KG1 (cell line): ENCODE results near the gene AHDC1.
A peak's percentile ranks its signal among the peaks of the same experiment; 100 is the strongest.
"Not testable (repeated sequence)": the region's sequence is repeated elsewhere in the genome, so short reads cannot be mapped to it uniquely, and the experiment has no call there.

ENCODE experiments used
- DNase-seq: peaks from one replicate; lab custom pipeline; 2025; lab: John Stamatoyannopoulos, UW

Gene AHDC1, protein sequence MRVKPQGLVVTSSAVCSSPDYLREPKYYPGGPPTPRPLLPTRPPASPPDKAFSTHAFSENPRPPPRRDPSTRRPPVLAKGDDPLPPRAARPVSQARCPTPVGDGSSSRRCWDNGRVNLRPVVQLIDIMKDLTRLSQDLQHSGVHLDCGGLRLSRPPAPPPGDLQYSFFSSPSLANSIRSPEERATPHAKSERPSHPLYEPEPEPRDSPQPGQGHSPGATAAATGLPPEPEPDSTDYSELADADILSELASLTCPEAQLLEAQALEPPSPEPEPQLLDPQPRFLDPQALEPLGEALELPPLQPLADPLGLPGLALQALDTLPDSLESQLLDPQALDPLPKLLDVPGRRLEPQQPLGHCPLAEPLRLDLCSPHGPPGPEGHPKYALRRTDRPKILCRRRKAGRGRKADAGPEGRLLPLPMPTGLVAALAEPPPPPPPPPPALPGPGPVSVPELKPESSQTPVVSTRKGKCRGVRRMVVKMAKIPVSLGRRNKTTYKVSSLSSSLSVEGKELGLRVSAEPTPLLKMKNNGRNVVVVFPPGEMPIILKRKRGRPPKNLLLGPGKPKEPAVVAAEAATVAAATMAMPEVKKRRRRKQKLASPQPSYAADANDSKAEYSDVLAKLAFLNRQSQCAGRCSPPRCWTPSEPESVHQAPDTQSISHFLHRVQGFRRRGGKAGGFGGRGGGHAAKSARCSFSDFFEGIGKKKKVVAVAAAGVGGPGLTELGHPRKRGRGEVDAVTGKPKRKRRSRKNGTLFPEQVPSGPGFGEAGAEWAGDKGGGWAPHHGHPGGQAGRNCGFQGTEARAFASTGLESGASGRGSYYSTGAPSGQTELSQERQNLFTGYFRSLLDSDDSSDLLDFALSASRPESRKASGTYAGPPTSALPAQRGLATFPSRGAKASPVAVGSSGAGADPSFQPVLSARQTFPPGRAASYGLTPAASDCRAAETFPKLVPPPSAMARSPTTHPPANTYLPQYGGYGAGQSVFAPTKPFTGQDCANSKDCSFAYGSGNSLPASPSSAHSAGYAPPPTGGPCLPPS (N-terminal part only)

DNA sequence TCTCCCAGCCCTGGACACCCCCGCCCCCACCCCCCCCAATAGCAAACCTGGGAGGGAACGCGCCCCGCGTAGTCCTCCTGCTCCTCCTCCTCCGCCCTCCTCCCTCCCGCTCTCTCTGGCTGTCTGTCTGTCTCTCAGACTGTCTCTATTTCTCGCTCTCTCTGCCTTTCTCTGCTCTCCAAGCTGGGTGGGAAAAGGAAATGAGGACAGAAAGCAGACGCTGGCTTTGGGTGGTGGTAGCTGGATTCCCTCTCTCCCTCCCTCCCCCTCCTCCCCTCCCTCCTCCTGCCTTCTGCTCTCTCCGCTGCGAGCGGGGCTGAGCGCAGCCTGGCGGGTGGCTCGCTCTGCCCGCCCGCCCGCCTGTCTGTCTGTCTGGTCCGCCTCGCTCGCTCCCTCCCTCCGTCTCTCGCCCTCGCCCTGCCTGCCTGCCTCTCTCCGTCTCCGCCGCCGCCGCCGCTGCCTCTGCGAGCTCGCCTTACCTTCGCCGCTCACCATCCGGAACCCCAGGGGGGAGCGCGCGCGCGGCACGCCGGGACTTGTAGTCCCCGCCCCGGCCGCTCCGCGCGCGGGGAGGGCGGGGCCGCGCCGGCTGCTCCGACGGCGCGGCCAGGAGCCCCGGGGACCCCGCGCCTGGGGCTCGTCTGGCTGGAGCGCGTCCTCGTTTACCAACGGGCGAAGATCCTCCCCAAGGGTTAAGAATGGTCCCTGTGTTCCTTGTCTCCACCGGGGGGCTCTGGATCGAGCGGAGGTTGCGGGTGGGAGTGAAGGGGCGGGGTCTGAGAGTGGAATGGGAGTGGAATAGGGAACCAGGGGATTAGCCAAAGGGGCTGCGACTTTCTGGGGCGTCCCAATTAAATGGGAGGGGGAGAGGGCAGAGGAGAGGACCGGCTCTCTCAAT is at the start of gene AHDC1:
Gene AHDC1 (minus strand): TSS at position 464 of the 898 bp plus-strand sequence. CDS start 52,029 bp downstream, outside the sequence.
- DNase-seq = peak; percentile 58

- no peak for DNase-seq
These were observed 48.3 kb upstream of the AHDC1 start for GRCh38 chr1:27652111-27652864.

DNA sequence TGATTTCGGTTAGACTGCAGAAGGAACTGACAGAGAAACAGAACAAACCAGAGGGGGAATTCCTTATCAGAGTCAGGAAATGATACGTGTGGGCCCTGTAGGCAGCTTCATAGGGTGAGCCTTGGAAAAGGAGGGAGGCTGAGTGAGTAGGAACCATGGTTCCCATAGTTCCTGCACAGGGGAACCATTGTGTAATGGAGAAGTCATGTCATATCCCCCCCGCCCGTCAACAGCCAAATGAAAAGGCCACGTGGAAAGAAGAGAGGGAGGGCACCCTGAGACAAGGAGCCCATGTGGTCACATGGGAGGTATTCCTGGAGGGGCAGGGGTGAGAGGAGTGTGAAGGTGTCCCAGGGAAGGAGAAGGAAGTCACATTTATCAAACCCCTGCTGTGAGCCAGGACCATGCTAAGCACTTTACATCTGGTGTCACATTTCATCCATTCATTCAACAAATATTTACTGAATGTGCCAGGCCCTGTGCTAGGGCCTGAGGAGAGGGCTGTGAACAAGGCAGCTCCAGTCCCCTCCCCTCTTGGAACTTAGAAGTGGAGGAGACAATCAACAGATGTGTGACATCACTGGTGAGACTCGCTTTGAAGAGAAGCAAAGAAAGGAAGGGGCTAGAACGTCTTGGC is 46.7 kb upstream of the AHDC1 start:
- DNase-seq = no peak

- DNase-seq = no peak
These were observed 46.2 kb upstream of the AHDC1 start for GRCh38 chr1:27650171-27650538.

GRCh38 chr1:27649306-27649635 is 45.3 kb upstream of the AHDC1 start:
- no peak for DNase-seq

DNA sequence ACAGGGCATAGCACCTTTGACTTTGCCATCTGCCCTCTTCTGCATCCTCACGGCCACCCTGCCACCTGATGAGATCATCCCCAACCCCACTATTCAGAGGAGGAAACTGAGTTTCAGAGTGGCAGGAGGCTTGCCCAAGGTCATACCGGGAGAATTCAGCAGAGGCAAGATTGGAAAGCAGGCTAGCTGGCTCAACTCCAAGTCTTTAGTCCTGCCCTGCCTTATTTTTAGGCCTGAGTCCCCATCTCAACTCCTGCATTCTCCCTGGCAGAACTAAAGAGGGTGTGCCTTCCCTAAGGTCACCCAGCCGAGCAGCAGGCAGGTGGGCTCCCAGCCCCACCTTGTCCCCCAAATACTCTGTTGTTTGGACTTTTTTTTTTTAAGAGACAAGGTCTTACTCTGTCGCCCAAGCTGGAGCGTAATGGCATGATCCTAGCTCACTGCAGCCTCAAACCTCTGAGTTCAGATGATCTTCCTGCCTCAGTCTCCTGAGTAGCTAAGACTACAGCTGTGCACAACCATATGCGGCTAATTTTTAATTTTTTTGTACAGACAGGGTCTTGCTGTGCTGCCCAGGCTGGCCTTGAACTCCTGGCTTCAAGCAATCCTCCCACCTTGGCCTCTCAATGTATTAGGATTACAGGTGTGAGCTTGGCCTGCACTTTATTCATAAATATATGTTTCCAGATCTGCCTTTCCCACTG is 44.8 kb upstream of the AHDC1 start:
- DNase-seq = no peak

GRCh38 chr1:27647328-27647727 is 43.4 kb upstream of the AHDC1 start:
- no peak for DNase-seq

- DNase-seq = no peak
These were observed 42.7 kb upstream of the AHDC1 start for GRCh38 chr1:27646676-27647075.

DNA sequence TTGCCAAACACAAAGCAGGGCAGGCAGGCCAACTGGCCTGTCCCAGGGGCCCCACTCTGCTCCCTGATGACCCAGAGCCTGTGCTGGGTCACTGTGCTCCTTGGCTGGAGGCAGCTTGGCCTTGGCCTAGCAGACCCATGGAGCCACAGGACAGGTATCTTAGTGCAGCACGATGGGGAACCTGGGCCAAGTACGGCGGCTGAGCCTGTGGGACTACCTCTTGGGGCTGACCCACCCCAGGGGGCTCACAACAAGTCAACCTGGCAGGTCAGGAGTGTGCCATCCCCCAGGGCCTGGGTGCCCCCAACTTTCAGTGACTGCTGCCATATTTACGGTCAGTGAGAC is 41.1 kb upstream of the AHDC1 start:
- DNase-seq = no peak

DNA sequence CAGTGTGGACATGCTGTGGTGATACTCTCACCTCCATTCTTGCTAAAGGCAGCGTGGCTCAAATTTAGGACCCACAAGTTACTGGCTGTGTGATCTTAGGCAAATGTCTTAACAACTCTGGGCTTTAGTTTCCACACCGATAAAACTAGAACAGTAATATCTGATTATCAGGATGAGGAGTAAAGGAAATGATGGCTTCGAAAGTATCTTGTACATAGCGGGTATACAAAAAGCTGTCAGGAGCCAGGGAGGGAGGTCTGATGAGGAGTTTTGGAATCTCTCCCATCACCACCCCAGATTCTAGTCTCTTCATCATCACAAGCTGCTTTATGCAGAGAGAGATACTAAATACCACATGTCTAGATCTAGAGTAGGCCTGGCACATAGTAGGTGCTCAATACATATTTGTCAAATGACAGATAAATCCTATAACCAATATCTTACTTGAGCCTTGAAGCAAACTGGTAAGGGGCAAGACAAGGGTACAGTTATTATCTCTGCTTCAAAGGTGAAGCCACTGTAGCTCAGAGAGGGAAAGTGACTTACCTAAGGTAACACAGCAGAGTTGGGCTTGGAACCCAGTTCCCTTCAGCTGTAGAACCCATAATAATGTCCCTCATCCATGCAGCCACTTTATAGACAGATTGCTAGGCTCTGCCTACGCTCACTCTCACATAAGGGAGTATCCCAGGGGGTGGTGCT is 40.6 kb upstream of the AHDC1 start:
- DNase-seq = no peak

DNA sequence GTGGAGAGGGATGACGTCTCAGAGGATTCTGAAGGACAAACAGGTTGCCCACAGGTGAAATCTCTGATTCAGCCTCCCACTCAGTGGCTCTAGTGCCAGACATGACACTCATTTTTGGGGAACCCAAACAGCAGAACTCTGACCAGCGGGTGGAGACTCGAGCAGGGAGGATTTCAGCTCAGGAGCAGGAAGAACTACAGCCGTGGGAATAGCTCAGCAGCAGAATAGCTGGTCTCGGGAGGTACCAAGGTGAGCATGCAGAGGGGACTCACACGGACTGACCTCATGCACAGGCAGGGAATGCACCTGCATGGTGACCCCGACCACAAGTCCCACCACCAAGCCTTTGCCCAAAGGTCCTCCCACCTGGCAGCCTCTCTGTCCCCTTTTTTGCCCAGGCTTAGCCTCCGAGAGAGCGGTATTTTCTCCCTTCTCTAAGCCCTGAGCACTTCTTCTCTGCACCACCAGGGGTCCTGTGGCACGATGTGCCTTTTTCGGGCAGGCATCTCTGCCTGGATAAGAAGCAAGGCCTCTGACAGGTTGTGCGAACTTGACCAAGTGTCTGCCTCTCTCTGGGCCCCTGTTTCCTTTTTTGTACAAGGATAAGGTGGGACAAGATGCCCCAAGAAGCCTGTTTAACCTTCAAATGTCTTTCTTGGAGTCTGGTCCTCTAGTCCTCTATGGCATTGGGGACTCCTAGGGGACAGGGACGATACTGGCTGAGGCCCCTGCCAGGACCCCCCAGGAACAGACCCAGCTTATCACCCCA is 39.8 kb upstream of the AHDC1 start:
- DNase-seq = no peak

GRCh38 chr1:27640514-27640913 is 36.6 kb upstream of the AHDC1 start:
- not testable (repeated sequence) for DNase-seq

DNA sequence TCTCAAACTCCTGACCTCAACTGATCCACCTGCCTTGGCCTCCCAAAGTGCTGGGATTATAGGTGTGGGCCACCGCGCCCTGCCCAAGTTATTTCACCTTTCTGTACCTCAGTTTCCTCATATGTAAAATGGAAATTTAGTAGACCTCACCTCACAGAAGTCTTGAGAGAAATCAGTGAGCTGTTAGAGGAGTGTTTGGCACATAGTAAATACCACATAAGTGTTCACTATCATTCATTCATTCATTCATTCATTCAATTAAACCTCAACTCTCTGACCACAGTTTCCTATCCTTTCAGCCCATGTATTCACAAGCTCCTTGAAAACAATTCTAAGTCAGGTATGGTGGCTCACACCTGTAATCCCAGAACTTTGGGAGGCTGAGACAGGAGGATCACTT is 34.9 kb upstream of the AHDC1 start:
- DNase-seq = no peak

GRCh38 chr1:27638047-27638734 is 34.2 kb upstream of the AHDC1 start:
- DNase-seq = no peak

- no peak for DNase-seq
These were observed 31.6 kb upstream of the AHDC1 start for GRCh38 chr1:27635396-27636142.

GRCh38 chr1:27634985-27635367 is 31.0 kb upstream of the AHDC1 start, which contains the start of gene FGR:
TSS of gene FGR (minus strand) at chr1:27635185. CDS start at chr1:27623916, 11,269 bp downstream.
- DNase-seq = no peak
